ENCODE data around the gene RECQL5.

GRCh38 chr17:75681289-75681688 lies 14.3 kb upstream of the RECQL5 start:
- no peak for TF ChIP-seq CTCF (conservative IDR thresholded peaks at IDR 0.05)
- TF ChIP-seq ZFX (IDR thresholded peaks at IDR 0.05): no peak

Measured in C4-2B (cell line).